GM18951 (cell line): ENCODE measurements around the gene KRT85.
"Not testable (repeated sequence)": the region's sequence is repeated elsewhere in the genome, so short reads cannot be mapped to it uniquely, and the experiment has no call there.

Experiments used
- POLR2A ChIP-seq: IDR thresholded peaks from 4 replicates; pipeline ENCODE4 v1.6.1; 2011; ENCODE audit warnings: mild to moderate bottlenecking; ENCODE audit not compliant: insufficient read length, insufficient read depth; ENCODE audit errors: extremely low read depth
- in situ Hi-C: fragments of 300-500 bp; cut with MboI; formaldehyde crosslinking; loops from one replicate; pipeline ENCODE4 v1.12.0; 2022; ENCODE audit warnings: low sequenced_read_pairs, mixed read lengths, inconsistent platforms; ENCODE audit not compliant: unreplicated experiment

The KRT85 gene

GRCh38 chr12:52323416-52324152 lies 43.7 kb downstream of the KRT85 start:
- in situ Hi-C loops = no loop called here
- no peak for TF ChIP-seq POLR2A

- in situ Hi-C loops = no loop called here
- TF ChIP-seq POLR2A = no peak
Measured at GRCh38 chr12:52323001-52323400, 44.3 kb downstream of the KRT85 start.

GRCh38 chr12:52322069-52322468 lies 45.2 kb downstream of the KRT85 start:
- in situ Hi-C loops = no loop called here
- no peak for TF ChIP-seq POLR2A

GRCh38 chr12:52321418-52321817 lies 45.9 kb downstream of the KRT85 start:
- in situ Hi-C loops = no loop called here
- no peak for TF ChIP-seq POLR2A

GRCh38 chr12:52320784-52321400 lies 46.4 kb downstream of the KRT85 start, which contains the start of gene KRT83:
Gene KRT83, minus strand, starts transcription at chr12:52321398. Its CDS starts 63 bp downstream, at chr12:52321335.
- in situ Hi-C loops = no loop called here
- no peak for TF ChIP-seq POLR2A

GRCh38 chr12:52319097-52319496 lies 48.2 kb downstream of the KRT85 start:
- in situ Hi-C loops = no loop called here
- no peak for TF ChIP-seq POLR2A

- TF ChIP-seq POLR2A = no peak
- in situ Hi-C loops = no loop called here
Measured at GRCh38 chr12:52318241-52318990, 48.9 kb downstream of the KRT85 start.

GRCh38 chr12:52317468-52318052 lies 49.7 kb downstream of the KRT85 start:
- in situ Hi-C loops = no loop called here
- no peak for TF ChIP-seq POLR2A

GRCh38 chr12:52316701-52317100 lies 50.6 kb downstream of the KRT85 start:
- in situ Hi-C loops = no loop called here
- TF ChIP-seq POLR2A = no peak

- TF ChIP-seq POLR2A = no peak
- in situ Hi-C loops = no loop called here
Measured at GRCh38 chr12:52316290-52316689, 51.0 kb downstream of the KRT85 start.

- in situ Hi-C loops = not testable (repeated sequence)
Measured at GRCh38 chr12:52315721-52316120, 51.6 kb downstream of the KRT85 start.

GRCh38 chr12:52314511-52314910 lies 52.8 kb downstream of the KRT85 start:
- in situ Hi-C loops = no loop called here
- TF ChIP-seq POLR2A = no peak

GRCh38 chr12:52313926-52314325 lies 53.4 kb downstream of the KRT85 start:
- no peak for TF ChIP-seq POLR2A
- in situ Hi-C loops = no loop called here
